Measurements from ENCODE around the gene NUDT2. TPM values are rescaled to one million over a fixed set of nuclear protein-coding genes. Genes with fewer than 3 reads are reported as not detected.

NUDT2 gene
- total and polyA plus RNA-seq, 2 of the 4 experiments (the other 2 are of a cell fraction) = 36.6 to 45.0 TPM

DNA sequence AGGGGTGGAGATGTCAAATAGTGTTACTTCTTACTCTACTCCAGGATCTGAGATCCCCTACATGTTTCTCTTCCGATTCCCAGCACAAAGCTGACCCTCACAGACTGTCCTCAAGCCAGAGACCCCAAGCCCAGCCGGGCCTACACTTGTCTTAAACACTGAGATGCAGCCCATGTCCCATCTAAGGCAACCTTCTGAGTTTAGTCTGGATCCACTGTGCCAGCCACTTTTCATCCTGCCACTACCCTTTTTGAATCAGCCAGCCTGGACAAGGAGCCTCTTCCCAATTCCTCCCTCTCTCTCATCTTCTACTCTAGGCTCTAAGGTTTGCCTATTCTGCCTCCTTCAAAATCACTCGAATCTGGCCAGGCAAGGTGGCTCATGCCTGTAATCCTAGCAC, 53.5 kb downstream of the NUDT2 start:
- no peak overlapping the region for H4K91ac ChIP-seq (ENCODE audit: insufficient read depth, low read depth, low read length)
- DNase-seq = no peak
- no peak overlapping the region for H2AFZ ChIP-seq (replicated peaks; ENCODE audit: low read length, poor library complexity)
- WGBS, 2 experiments (ENCODE audit: extremely low coverage in 2 of 2, insufficient read length in 1 of 2) = 60% methylated on average over 1 of the region's 3 CpGs; no CpG with 5 or more reads in 1 of the 2 experiments
- H3K4me3 ChIP-seq (ENCODE audit: insufficient read depth, low read depth, low read length) = no peak overlapping the region
- ATAC-seq (ENCODE audit: low read depth) = no peak
- H2AK9ac ChIP-seq (replicated peaks; ENCODE audit: low read depth, low read length, poor library complexity) = no peak overlapping the region
- no peak overlapping the region for H3K27ac ChIP-seq (ENCODE audit: insufficient read depth, low read length)
- H3K9ac ChIP-seq (ENCODE audit: low read depth, low read length) = no peak overlapping the region
- H3K18ac ChIP-seq (ENCODE audit: low read depth, low read length) = no peak overlapping the region
- no peaks in the 10 kb centered on the region for H3K36me3 ChIP-seq (ENCODE audit: control insufficient read depth, insufficient read depth, low read length)
- ChIA-PET CTCF (no interaction called here), POLR2A (ENCODE audit: unreplicated experiment) (no interaction called here)
- no peak overlapping the region for H2AK5ac ChIP-seq (ENCODE audit: low read depth, low read length)
- H3K9me1 ChIP-seq (ENCODE audit: insufficient read depth, low read length) = no peaks in the 10 kb centered on the region
- intact Hi-C loops (cut with micrococcal nuclease) = no loop called here
- H3K56ac ChIP-seq (ENCODE audit: extremely low read depth, insufficient read depth, low read length) = no peak overlapping the region
- peaks cover 1% of the 10 kb centered on the region; the same call in 1 of the 2 replicates for H3K27me3 ChIP-seq (ENCODE audit: control insufficient read depth, insufficient read depth, low read length)
- H3K23ac ChIP-seq (ENCODE audit: low read depth, low read length) = no peak overlapping the region
- no peak overlapping the region for H3K4me2 ChIP-seq (ENCODE audit: low read depth, low read length)
- peaks cover 6% of the 10 kb centered on the region for H3K4me1 ChIP-seq (ENCODE audit: control insufficient read depth, insufficient read depth, low read length)
- H3K4ac ChIP-seq (ENCODE audit: low read depth, low read length) = no peak overlapping the region
- no TSS peak for BruUV-seq (replicated peaks)
- H2BK5ac ChIP-seq (ENCODE audit: low read depth, low read length, poor library complexity, severe bottlenecking) = no peak overlapping the region
- H2BK20ac ChIP-seq (ENCODE audit: low read depth, low read length) = no peak overlapping the region
- no peak overlapping the region for H2BK15ac ChIP-seq (ENCODE audit: low read depth, low read length)
- H3K14ac ChIP-seq (replicated peaks; ENCODE audit: low read depth, low read length) = no peak overlapping the region
- no peaks in the 10 kb centered on the region for H3K9me3 ChIP-seq (ENCODE audit: control insufficient read depth, insufficient read depth, low read length)
- no peak overlapping the region for H2BK120ac ChIP-seq (ENCODE audit: low read depth, low read length)
- dilution Hi-C loops (cut with HindIII; ENCODE audit: low sequenced_read_pairs, unreplicated experiment) = no loop called here
- TF ChIP-seq RAD21 (IDR thresholded peaks at IDR 0.05; ENCODE audit: low read length) = no peak
- TF ChIP-seq, protein P1, sequence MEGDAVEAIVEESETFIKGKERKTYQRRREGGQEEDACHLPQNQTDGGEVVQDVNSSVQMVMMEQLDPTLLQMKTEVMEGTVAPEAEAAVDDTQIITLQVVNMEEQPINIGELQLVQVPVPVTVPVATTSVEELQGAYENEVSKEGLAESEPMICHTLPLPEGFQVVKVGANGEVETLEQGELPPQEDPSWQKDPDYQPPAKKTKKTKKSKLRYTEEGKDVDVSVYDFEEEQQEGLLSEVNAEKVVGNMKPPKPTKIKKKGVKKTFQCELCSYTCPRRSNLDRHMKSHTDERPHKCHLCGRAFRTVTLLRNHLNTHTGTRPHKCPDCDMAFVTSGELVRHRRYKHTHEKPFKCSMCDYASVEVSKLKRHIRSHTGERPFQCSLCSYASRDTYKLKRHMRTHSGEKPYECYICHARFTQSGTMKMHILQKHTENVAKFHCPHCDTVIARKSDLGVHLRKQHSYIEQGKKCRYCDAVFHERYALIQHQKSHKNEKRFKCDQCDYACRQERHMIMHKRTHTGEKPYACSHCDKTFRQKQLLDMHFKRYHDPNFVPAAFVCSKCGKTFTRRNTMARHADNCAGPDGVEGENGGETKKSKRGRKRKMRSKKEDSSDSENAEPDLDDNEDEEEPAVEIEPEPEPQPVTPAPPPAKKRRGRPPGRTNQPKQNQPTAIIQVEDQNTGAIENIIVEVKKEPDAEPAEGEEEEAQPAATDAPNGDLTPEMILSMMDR (conservative IDR thresholded peaks at IDR 0.05; ENCODE audit: low read depth, low read length) = no peak
- no peak for TF ChIP-seq RCOR1 (IDR thresholded peaks at IDR 0.05; ENCODE audit: insufficient replicate concordance, low read length)
- no peak for TF ChIP-seq POLR2A (IDR thresholded peaks at IDR 0.05; ENCODE audit: low read depth, low read length)
- in situ Hi-C loops (cut with MboI; ENCODE audit: low sequenced_read_pairs) = no loop called here
- no peak overlapping the region for H4K8ac ChIP-seq (ENCODE audit: low read depth in 2 of 2, low read length in 2 of 2)
- no peaks in the 10 kb centered on the region for H4K20me1 ChIP-seq (ENCODE audit: insufficient read depth, low read length)
- H4K5ac ChIP-seq (ENCODE audit: low read depth, low read length) = no peak overlapping the region
- no peaks in the 10 kb centered on the region for H3K79me1 ChIP-seq (ENCODE audit: low read depth in 1 of 2, low read length in 2 of 2)
